Activated CD8-positive, alpha-beta memory T cell treated with anti-CD3 and anti-CD28 coated beads for 36 hours (primary cell): ENCODE results near the gene DYTN. TPM values are rescaled to one million over a fixed set of nuclear protein-coding genes. Genes with fewer than 3 reads are reported as not detected.

ENCODE experiments used
- CTCF ChIA-PET: fragments of 350-600 bp; sonication (Branson Sonifier 250); formaldehyde crosslinking; loops from one replicate; lab custom pipeline; 2021; ENCODE audit warnings: antibody characterized with exemption; lab: Charles Lee
- POLR2A ChIA-PET: fragments of 350-600 bp; sonication (Branson Sonifier 250); formaldehyde crosslinking; loops from one replicate; lab custom pipeline; 2021; ENCODE audit warnings: antibody characterized with exemption; lab: Charles Lee
- total RNA-seq, 2 experiments: library from RNA; stranded (reverse); gene quantifications; one replicate each; pipeline ENCODE4 v1.2.3, GENCODE V29; 2021

The DYTN gene
- total RNA-seq, 2 experiments from 2014 or later = not detected

DNA sequence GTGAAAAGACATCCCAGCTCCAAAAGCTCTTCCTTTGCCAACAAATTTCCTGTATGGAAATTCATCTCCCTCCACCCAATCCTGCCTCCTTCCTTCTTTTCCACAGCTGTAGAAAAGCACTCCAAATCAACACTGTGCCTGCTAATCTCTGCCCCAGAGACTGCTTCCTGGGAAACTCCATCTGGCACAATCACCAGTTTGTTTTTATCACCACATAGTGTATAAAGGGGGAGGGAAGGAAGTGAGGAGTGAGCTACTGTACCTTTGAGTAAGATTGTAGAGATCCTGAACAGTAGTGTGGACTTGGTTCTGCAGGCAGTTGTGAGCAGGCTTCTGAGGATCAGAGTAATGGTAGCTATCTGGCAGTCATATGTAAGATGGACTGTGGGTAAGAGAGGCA lies 90.6 kb downstream of the DYTN start:
- POLR2A ChIA-PET = no interaction called here
- CTCF ChIA-PET = no interaction called here

DNA sequence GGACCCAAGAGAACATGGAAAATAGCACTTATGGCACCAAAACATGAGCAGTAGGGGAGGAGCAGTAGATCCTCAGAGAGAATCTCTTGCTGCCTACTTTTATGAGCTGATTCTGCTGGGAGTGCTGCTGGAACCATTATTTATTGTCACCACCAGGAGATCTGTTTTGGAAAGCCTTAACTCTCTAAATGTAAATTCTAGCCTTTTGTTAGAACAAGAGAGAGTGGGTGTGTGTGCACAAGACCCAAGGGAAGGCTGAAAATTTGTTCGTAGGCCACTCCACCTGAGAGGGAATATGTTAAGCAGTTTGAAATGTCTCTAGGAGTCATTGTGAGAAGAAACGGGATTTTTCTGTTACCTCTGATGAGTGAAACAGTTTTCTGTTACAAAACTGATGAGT lies 92.1 kb downstream of the DYTN start:
- ChIA-PET CTCF (no interaction called here), POLR2A (no interaction called here)

DNA sequence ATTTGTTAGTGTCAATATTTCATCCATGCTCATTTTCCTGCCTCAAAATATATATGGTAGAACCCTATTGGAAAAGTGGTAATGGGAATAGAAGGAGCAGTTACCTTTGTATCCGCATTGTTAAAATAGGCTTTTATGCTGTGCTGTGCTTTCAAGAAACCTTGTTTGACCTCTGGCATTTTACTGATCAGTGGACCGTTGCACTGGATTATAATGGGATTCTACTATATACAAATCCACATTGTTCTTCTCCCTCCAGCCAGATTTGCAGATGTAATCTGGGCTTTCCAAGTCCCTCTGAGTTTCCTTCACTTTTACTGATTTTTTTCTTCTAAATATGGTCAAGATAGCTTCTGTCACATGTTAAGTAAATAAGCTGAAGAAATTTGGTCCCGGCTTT lies 99.2 kb downstream of the DYTN start:
- ChIA-PET POLR2A (no interaction called here), CTCF (no interaction called here)

DNA sequence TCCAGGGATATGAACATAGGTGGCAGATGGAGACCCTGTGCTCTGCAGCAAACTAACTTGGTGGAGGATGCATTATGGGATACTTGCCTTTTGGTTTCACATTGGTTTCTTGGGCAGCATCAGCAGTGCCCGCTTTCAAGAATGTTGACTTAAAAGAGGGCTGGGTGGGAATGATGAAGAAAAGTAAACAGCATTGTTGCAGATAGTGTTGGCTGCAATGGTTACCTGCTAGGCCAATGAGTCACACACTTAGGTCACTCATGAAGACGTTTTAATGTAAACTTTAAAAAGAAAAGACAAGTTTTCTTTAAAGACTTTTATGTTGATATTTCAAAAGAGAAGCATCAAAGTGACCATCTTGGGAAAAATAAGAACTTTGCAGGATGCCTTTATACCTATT lies 102.0 kb downstream of the DYTN start:
- ChIA-PET CTCF (no interaction called here), POLR2A (no interaction called here)

DNA sequence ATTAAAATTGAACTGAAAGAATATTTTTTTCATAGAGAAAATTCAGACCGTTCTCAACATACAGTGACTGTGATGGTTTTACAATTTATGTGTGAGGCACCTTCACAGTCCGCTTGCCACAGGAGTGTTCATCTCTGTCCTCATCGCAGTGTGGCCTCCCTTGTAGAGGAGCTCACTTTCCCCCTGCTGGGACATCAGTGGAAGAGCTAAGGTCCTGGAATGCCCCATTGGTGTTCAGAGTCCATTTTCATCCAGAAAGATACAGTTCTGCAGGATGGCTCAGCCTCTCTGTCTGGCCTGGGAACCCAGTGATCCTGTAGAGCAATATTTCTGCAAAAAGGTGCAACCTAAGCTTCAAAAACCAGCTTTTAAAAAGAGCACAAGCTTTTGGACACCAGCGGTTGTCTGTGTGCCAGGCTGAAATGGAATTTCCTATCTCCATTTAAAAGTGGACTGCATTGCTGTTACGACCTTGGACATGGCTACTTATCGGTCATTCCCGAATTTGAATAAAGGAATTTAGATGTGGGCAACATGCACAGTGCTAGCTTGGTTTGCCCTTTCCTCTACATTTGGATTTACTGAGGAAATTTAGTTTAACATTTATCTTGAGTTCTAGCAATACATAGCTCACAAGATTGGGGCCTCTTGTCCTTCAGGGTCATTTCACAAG lies 102.6 kb downstream of the DYTN start:
- CTCF ChIA-PET = no interaction called here
- POLR2A ChIA-PET = no interaction called here

DNA sequence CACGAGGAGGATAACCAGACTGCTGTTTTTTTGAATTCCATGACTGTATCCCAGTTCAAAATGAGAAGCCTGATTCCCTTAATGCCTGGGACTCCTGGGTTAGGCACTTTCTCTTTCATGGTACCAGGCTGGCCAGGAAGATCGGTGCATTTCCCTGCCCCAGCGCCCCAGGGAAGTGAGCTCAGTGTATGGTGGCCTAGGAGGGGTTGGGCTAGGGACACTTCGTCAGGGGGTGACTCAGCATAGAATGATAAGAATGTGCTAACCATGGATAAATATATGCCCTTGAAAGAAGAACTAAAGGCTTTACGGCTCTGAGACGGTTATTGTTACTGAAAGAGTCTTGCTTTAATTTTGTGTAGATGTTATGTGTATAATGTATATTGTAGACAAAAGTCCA lies 103.4 kb downstream of the DYTN start:
- CTCF ChIA-PET = no interaction called here
- POLR2A ChIA-PET = no interaction called here

DNA sequence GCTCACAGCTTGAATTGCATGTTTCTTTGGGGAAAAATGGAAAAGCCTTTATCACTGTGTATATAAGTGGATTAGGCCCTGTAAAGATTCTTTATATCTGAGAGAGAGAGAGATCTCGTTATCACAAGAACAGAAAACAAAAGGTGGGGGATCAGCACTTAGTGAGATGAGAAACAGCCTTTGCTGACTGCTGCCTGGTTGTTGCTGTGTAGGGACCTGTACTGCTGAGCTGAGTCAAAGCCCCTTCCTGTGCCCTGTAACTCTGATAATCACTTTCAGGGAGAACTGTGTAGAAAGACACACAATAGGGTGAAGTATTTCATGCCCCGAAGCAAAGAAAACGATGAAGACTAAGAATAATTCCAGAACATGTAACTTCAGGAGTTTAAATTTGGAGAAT lies 106.5 kb downstream of the DYTN start:
- ChIA-PET POLR2A (no interaction called here), CTCF (no interaction called here)

DNA sequence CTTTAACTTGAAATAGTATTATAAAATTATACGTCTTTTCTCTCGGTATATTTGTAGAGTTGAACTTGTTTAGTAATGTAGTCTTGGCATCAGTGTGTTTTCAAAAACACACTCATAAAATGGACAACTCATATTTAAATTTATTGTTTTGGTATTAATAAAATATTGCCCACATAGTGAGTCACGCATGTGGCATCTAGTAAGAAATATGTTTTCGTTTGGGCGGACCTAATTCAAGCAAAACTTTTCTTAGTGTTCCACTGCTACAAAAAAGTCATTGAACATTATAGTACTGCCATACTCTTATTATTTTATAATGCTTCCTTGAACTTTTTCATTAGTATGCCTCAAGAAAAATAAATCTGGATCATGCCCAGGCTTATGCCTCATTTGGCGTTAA lies 107.0 kb downstream of the DYTN start:
- ChIA-PET POLR2A (no interaction called here), CTCF (no interaction called here)

DNA sequence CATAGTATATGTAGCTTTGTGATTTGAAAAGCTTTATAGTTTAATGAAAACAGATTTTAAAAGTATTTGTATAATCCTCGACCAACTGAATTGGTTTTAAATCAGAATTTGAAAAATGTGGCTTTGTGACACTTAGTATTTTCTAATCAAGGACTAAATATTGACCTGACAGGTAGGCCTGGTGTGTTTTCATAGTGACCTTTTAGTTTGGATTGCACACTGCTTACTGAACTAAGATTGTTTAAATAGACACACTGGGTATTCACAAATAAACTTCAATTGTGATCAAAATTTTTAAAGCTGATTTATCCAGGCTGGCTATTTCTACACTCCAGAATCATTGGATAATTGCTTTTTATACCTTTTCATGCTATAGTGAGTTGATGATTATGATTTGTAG lies 107.7 kb downstream of the DYTN start:
- CTCF ChIA-PET = no interaction called here

DNA sequence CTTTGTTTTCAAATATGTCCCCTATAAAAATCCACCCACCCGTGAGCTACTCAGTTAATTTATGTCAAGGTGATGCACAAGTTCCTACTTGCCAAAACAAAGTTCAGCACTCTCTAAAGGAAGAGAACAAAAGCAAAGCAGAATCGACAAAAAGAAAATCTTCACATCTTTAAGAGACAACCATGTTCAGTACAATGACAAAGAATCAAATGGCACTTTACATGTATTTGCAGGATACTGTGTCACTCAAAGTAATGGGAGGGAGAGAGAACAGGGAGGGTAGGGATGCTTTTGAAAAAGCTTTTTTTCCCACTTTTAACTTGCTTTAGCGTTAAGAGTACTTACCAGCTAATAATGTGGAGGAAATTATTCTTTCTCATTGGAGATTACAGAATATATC lies 115.0 kb downstream of the DYTN start:
- ChIA-PET CTCF (no interaction called here), POLR2A (no interaction called here)

More for the DNA sequence above, 107.7 kb downstream of the DYTN start:
- POLR2A ChIA-PET = no interaction called here

Other genes starting within 250 kb of the DYTN start
- gene FAM237A, start 75.9 kb downstream of the DYTN start, total RNA-seq = not detected
- gene MDH1B, start 46.9 kb upstream of the DYTN start, total RNA-seq = under 1 TPM; 0.34 to 0.65 TPM
- 10 to 100 TPM; 41.5 to 42.1 TPM for gene FASTKD2, start 47.2 kb upstream of the DYTN start, total RNA-seq
- gene CPO, start 221.1 kb upstream of the DYTN start, total RNA-seq = not detected